Progenitor cell of endocrine pancreas (in vitro differentiated cells): ENCODE measurements around the gene WFDC1. TPM values are rescaled to one million over a fixed set of nuclear protein-coding genes. Genes with fewer than 3 reads are reported as not detected.

Experiments used
- DNase-seq: peaks from one replicate; pipeline ENCODE4 v3.0.0; 2021; ENCODE audit warnings: low spot score; ENCODE audit not compliant: unreplicated experiment
- H3K27ac Mint-ChIP-seq: 2 replicates; pipeline ENCODE4 v1.8.0; 2021; ENCODE audit warnings: mild to moderate bottlenecking, moderate library complexity, mixed read lengths
- H3K27me3 Mint-ChIP-seq: 2 replicates; pipeline ENCODE4 v1.8.0; 2021; ENCODE audit warnings: mixed read lengths
- H3K36me3 Mint-ChIP-seq: 2 replicates; pipeline ENCODE4 v1.8.0; 2022; ENCODE audit warnings: mixed read lengths; ENCODE audit not compliant: insufficient read depth
- H3K4me1 Mint-ChIP-seq: 2 replicates; pipeline ENCODE4 v1.8.0; 2021; ENCODE audit warnings: low read depth, mixed read lengths
- H3K4me3 Mint-ChIP-seq: 2 replicates; pipeline ENCODE4 v1.8.0; 2021; ENCODE audit warnings: low read depth, mild to moderate bottlenecking, moderate library complexity, mixed read lengths
- H3K9me3 Mint-ChIP-seq: 2 replicates; pipeline ENCODE4 v1.8.0; 2021; ENCODE audit warnings: low read depth, mixed read lengths
- CTCF ChIP-seq: fragments of 200-600 bp; sonication (generic); IDR thresholded peaks from one replicate; pipeline ENCODE4 v1.5.0; 2021; ENCODE audit warnings: antibody characterized with exemption, mild to moderate bottlenecking; ENCODE audit not compliant: unreplicated experiment
- total RNA-seq: library from RNA; stranded (reverse); gene quantifications from 2 replicates; pipeline ENCODE4 v1.2.1, GENCODE V29; 2021

WFDC1 gene
- total RNA-seq, 1 donor from 2014 or later = 0.24 TPM

- H3K36me3 Mint-ChIP-seq = no peaks in the 10 kb centered on the region
- no peak overlapping the region for H3K4me3 Mint-ChIP-seq
Observed at GRCh38 chr16:84252184-84252583, 42.5 kb upstream of the WFDC1 start.

GRCh38 chr16:84253173-84253572 is 41.5 kb upstream of the WFDC1 start:
- no peaks in the 10 kb centered on the region for H3K4me1 Mint-ChIP-seq
- no peak for DNase-seq
- no peak overlapping the region for H3K4me3 Mint-ChIP-seq
- H3K27me3 Mint-ChIP-seq = peaks cover 25% of the 10 kb centered on the region
- H3K9me3 Mint-ChIP-seq = no peaks in the 10 kb centered on the region
- TF ChIP-seq CTCF = no peak
- no peaks in the 10 kb centered on the region for H3K36me3 Mint-ChIP-seq
- H3K27ac Mint-ChIP-seq = no peak overlapping the region

More at GRCh38 chr16:84252184-84252583, 42.5 kb upstream of the WFDC1 start:
- H3K9me3 Mint-ChIP-seq = no peaks in the 10 kb centered on the region
- no peak overlapping the region for H3K27ac Mint-ChIP-seq
- TF ChIP-seq CTCF = no peak
- no peak for DNase-seq
- H3K4me1 Mint-ChIP-seq = no peaks in the 10 kb centered on the region
- H3K27me3 Mint-ChIP-seq = peaks cover 21% of the 10 kb centered on the region

- no peak overlapping the region for H3K27ac Mint-ChIP-seq
- H3K36me3 Mint-ChIP-seq = no peaks in the 10 kb centered on the region
- H3K4me3 Mint-ChIP-seq = no peak overlapping the region
- TF ChIP-seq CTCF = no peak
- no peaks in the 10 kb centered on the region for H3K4me1 Mint-ChIP-seq
- no peak for DNase-seq
- no peaks in the 10 kb centered on the region for H3K9me3 Mint-ChIP-seq
- H3K27me3 Mint-ChIP-seq = peaks cover 30% of the 10 kb centered on the region
Observed at GRCh38 chr16:84254062-84254461, 40.6 kb upstream of the WFDC1 start.

- no peak for TF ChIP-seq CTCF
- Mint-ChIP-seq H3K9me3 (no peaks in the 10 kb centered on the region), H3K36me3 (no peaks in the 10 kb centered on the region), H3K27me3 (peaks cover 25% of the 10 kb centered on the region), H3K27ac (no peak overlapping the region), H3K4me1 (no peaks in the 10 kb centered on the region), H3K4me3 (no peak overlapping the region)
- DNase-seq = no peak
Observed at GRCh38 chr16:84255050-84255810, 39.4 kb upstream of the WFDC1 start.

GRCh38 chr16:84258266-84258665 is 36.4 kb upstream of the WFDC1 start:
- Mint-ChIP-seq H3K27ac (no peak overlapping the region), H3K4me3 (no peak overlapping the region), H3K9me3 (no peaks in the 10 kb centered on the region), H3K36me3 (no peaks in the 10 kb centered on the region), H3K27me3 (peaks cover 18% of the 10 kb centered on the region), H3K4me1 (no peaks in the 10 kb centered on the region)
- no peak for DNase-seq
- no peak for TF ChIP-seq CTCF
